Cardiac fibroblast (primary cell): Measurements from ENCODE around the gene NEDD4L.

Experiments used
- DNase-seq, 2 donors: peaks; one replicate each; pipeline versions ENCODE4 v3.0.0 to v3.0.0-alpha.2; 2010; ENCODE audit warnings: low read depth in 2 of 2
- H3K4me3 ChIP-seq, 2 donors: replicated peaks in 1 of 2; 1 replicate in 1 of 2; 2 replicates in 1 of 2; pipeline ENCODE4 v1.5.1; 2011; ENCODE audit warnings: low read depth in 2 of 2, low read length in 2 of 2, mild to moderate bottlenecking in 2 of 2, moderate library complexity in 1 of 2
- CTCF ChIP-seq: IDR thresholded peaks from one replicate; pipeline ENCODE4 v1.5.1; 2011; ENCODE audit warnings: low read depth, mild to moderate bottlenecking, low read length, inconsistent platforms

Gene NEDD4L

GRCh38 chr18:58058720-58059119 lies 14.7 kb downstream of the NEDD4L start:
- no peak for DNase-seq
- TF ChIP-seq CTCF, result no peak
- H3K4me3 ChIP-seq, result no peak overlapping the region

- no peak overlapping the region for H3K4me3 ChIP-seq
- TF ChIP-seq CTCF, result no peak
- no peak for DNase-seq
These were observed 16.2 kb downstream of the NEDD4L start for GRCh38 chr18:58060254-58060653.

- H3K4me3 ChIP-seq, result no peak overlapping the region
- no peak for DNase-seq
- TF ChIP-seq CTCF, result no peak
These were observed 17.3 kb downstream of the NEDD4L start for GRCh38 chr18:58061349-58061748.

GRCh38 chr18:58064406-58064998 lies 20.5 kb downstream of the NEDD4L start:
- no peak for DNase-seq
- no peak overlapping the region for H3K4me3 ChIP-seq
- no peak for TF ChIP-seq CTCF

- DNase-seq, result no peak
- TF ChIP-seq CTCF, result no peak
- H3K4me3 ChIP-seq, result no peak overlapping the region
These were observed 21.9 kb downstream of the NEDD4L start for GRCh38 chr18:58065956-58066355.

- no peak for DNase-seq
- H3K4me3 ChIP-seq, result no peak overlapping the region
- no peak for TF ChIP-seq CTCF
These were observed 23.6 kb downstream of the NEDD4L start for GRCh38 chr18:58067601-58068000.

- H3K4me3 ChIP-seq, result no peak overlapping the region
- no peak for DNase-seq
- no peak for TF ChIP-seq CTCF
These were observed 25.1 kb downstream of the NEDD4L start for GRCh38 chr18:58069099-58069498.
